ENCODE measurements around the gene MEGF6.

Gene MEGF6

DNA sequence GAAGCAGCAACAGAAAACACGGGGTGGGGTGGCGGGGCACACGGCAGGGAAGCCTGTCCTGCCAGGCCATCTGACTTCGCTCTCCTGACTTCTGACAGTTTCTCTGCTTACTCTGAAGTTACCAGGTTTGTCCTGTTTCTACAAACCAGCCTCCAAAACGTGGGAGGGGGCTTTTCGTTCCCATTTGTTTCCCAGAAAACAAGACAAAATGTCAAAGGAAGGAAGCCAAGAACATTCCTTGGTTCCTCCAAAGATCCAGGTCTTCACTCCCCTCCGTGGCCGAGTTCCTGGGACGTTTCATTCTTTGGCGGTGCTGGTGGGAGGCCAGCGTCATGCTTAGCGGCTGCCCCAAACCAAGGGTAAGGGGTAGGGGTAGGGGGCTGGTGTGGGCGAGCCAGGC, 49.6 kb downstream of the MEGF6 start:
- Histone ChIP-seq H3K27ac (peak overlapping the region in 1 of 2 donors; percentile 18), H3K4me3 (no peak overlapping the region), H3K27me3 (peaks cover 0 to 18% of the 10 kb centered on the region in 2 donors), H3K36me3 (no peaks in the 10 kb centered on the region), H3K9me3 (no peaks in the 10 kb centered on the region), H3K4me1 (peaks cover 0 to 14% (median 6%) of the 10 kb centered on the region in 4 donors)
- DNase-seq = no peak
- intact Hi-C loops (cut with DNase I; ENCODE audit: low total_unique reads) = loop anchor here (5.0 kb wide), 1 partner anchor 56 kb away; no protein-coding TSS in a partner anchor
- TF ChIP-seq CTCF (IDR thresholded peaks at IDR 0.05) = no peak

- Histone ChIP-seq H3K36me3 (no peaks in the 10 kb centered on the region), H3K27ac (peak overlapping the region; percentile 33 to 44), H3K9me3 (no peaks in the 10 kb centered on the region), H3K4me1 (peaks cover 0 to 22% (median 10%) of the 10 kb centered on the region in 4 donors), H3K27me3 (peaks cover 0 to 15% of the 10 kb centered on the region in 2 donors), H3K4me3 (no peak overlapping the region)
- no peak for TF ChIP-seq CTCF (IDR thresholded peaks at IDR 0.05)
- no peak for DNase-seq
- intact Hi-C loops (cut with DNase I; ENCODE audit: low total_unique reads) = loop anchor here (5.0 kb wide), 1 partner anchor 56 kb away; no protein-coding TSS in a partner anchor
These were observed 50.3 kb downstream of the MEGF6 start for GRCh38 chr1:3560981-3561380.

- Histone ChIP-seq H3K4me3 (no peak overlapping the region), H3K27me3 (peaks cover 0 to 13% of the 10 kb centered on the region in 2 donors), H3K36me3 (no peaks in the 10 kb centered on the region), H3K4me1 (peaks cover 0 to 25% (median 11%) of the 10 kb centered on the region in 4 donors), H3K9me3 (no peaks in the 10 kb centered on the region), H3K27ac (peak overlapping the region; percentile 33 to 44)
- intact Hi-C loops (cut with DNase I; ENCODE audit: low total_unique reads) = loop anchor here (5.0 kb wide), 1 partner anchor 57 kb away; no protein-coding TSS in a partner anchor
- TF ChIP-seq CTCF (IDR thresholded peaks at IDR 0.05) = no peak
- DNase-seq = no peak
These were observed 50.9 kb downstream of the MEGF6 start for GRCh38 chr1:3560251-3560871.

DNA sequence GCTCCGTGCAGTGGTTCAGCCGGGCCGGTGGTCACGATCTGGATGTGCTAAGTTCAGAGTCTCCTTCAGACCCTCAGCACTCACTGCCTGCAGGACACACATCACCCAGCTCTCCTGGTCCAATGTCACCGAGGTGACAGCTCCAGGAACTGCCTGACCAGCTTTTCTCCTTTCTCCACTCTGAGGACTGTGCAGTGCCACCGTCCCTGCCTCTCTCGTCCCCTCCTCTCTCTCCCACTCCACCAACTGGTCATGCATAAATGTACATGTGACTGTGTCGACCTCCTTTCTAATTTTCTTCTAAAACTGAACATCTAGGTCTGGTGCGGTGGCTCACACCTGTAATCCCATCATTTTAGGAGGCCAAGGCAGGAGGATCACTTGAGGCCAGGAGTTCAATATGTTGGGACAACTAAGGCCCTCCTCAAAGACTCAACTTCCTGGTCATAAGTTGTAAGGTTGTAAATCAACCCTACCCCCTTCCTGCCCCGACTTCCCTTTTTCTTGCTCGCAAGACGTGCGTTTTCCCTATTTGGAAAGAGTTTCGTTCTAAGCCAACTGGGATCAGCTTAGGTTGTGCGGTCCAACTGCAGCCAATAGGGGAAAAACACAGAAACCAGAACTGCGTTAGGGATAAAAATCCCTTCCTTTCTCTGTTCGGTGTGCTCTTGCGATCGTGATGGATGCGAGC, 53.1 kb downstream of the MEGF6 start:
- no peak for DNase-seq
- peaks cover 0 to 31% (median 18%) of the 10 kb centered on the region in 4 donors for H3K4me1 ChIP-seq
- no peaks in the 10 kb centered on the region for H3K9me3 ChIP-seq
- H3K27me3 ChIP-seq = peaks cover 0 to under 1% of the 10 kb centered on the region in 2 donors
- TF ChIP-seq CTCF (IDR thresholded peaks at IDR 0.05) = no peak
- no peak overlapping the region for H3K4me3 ChIP-seq
- intact Hi-C loops (cut with DNase I; ENCODE audit: low total_unique reads) = loop anchor here (5.0 kb wide), 1 partner anchor 36 kb away; no protein-coding TSS in a partner anchor
- no peaks in the 10 kb centered on the region for H3K36me3 ChIP-seq
- H3K27ac ChIP-seq = no peak overlapping the region

- intact Hi-C loops (cut with DNase I; ENCODE audit: low total_unique reads) = loop anchor here (5.0 kb wide), 1 partner anchor 35 kb away; no protein-coding TSS in a partner anchor
- H3K4me3 ChIP-seq = no peak overlapping the region
- H3K4me1 ChIP-seq = peaks cover 0 to 40% (median 22%) of the 10 kb centered on the region in 4 donors
- TF ChIP-seq CTCF (IDR thresholded peaks at IDR 0.05) = no peak
- H3K9me3 ChIP-seq = no peaks in the 10 kb centered on the region
- H3K36me3 ChIP-seq = no peaks in the 10 kb centered on the region
- H3K27me3 ChIP-seq = no peaks in the 10 kb centered on the region
- no peak for DNase-seq
- H3K27ac ChIP-seq = no peak overlapping the region
These were observed 53.9 kb downstream of the MEGF6 start for GRCh38 chr1:3557366-3557765.
